B cell (primary cell): Measurements from ENCODE around the gene DCTN5. TPM values are rescaled to one million over a fixed set of nuclear protein-coding genes. Genes with fewer than 3 reads are reported as not detected.

Experiments used
- ATAC-seq: fragments of 200-7000 bp; cut with Tn5 transposase; one replicate; pipeline ENCODE4 v1.10.0; 2021; ENCODE audit warnings: low read depth, mild to moderate bottlenecking, moderate number of reproducible peaks, moderate library complexity
- CTCF ChIA-PET: fragments of 350-600 bp; sonication (Branson Sonifier 250); formaldehyde crosslinking; loops from one replicate; lab custom pipeline; 2021; ENCODE audit warnings: antibody characterized with exemption, inconsistent platforms; lab: Charles Lee
- POLR2A ChIA-PET: fragments of 350-600 bp; sonication (Branson Sonifier 250); formaldehyde crosslinking; loops from one replicate; lab custom pipeline; 2021; ENCODE audit warnings: antibody characterized with exemption; lab: Charles Lee
- DNase-seq: peaks from one replicate; pipeline ENCODE4 v3.0.0; 2013
- H2AFZ ChIP-seq: 2 replicates; pipeline ENCODE4 v1.6.1; 2012; ENCODE audit warnings: mild to moderate bottlenecking, low read depth, low read length; ENCODE audit not compliant: insufficient read depth, poor library complexity, severe bottlenecking
- H3K27ac ChIP-seq, 2 donors: 1 replicate in 1 of 2; 2 replicates in 1 of 2; pipeline ENCODE4 v1.5.1; 2012 to 2013; ENCODE audit warnings: low read length in 2 of 2, mild to moderate bottlenecking in 2 of 2, moderate library complexity in 1 of 2
- H3K27me3 ChIP-seq, 4 experiments: fragments of 200-600 bp in 1 of 4; sonication (generic) in 1 of 4; replicated peaks in 1 of 4; 1 replicate in 2 of 4; 2 replicates in 2 of 4; pipeline versions ENCODE4 v1.6.1 to v1.7.0; 2013 to 2016; ENCODE audit warnings: low read length in 3 of 4, mild to moderate bottlenecking in 2 of 4, mixed read lengths in 1 of 4, moderate library complexity in 1 of 4; ENCODE audit not compliant: insufficient read depth in 4 of 4, control insufficient read depth in 3 of 4; ENCODE audit errors: control extremely low read depth in 1 of 4
- H3K36me3 ChIP-seq, 2 experiments: replicated peaks in 1 of 2; 1 replicate in 1 of 2; 2 replicates in 1 of 2; pipeline versions ENCODE4 v1.6.1 to v1.7.1; 2013; ENCODE audit warnings: low read length in 1 of 2; ENCODE audit not compliant: insufficient read depth in 2 of 2, control insufficient read depth in 1 of 2; ENCODE audit errors: control extremely low read depth in 1 of 2, extremely low read depth in 1 of 2
- H3K4me1 ChIP-seq, 2 donors: fragments of 200-600 bp in 1 of 2; sonication (generic) in 1 of 2; 1 replicate in 1 of 2; 2 replicates in 1 of 2; pipeline versions ENCODE4 v1.5.1 to v1.6.1; 2013 to 2017; ENCODE audit warnings: low read length in 2 of 2; ENCODE audit not compliant: control insufficient read depth in 2 of 2, insufficient read depth in 2 of 2
- H3K4me2 ChIP-seq: replicated peaks from 2 replicates; pipeline ENCODE3; 2012; ENCODE audit warnings: mild to moderate bottlenecking, low read depth, low read length; ENCODE audit not compliant: poor library complexity, severe bottlenecking
- H3K4me3 ChIP-seq, 5 experiments: fragments of 200-600 bp in 1 of 5; sonication (generic) in 1 of 5; 1 replicate in 3 of 5; 2 replicates in 2 of 5; pipeline versions ENCODE4 v1.5.1 to v1.7.0; 2011 to 2016; ENCODE audit warnings: low read length in 4 of 5, mild to moderate bottlenecking in 4 of 5, low read depth in 2 of 5, control low read depth in 1 of 5, moderate library complexity in 1 of 5; ENCODE audit not compliant: insufficient read depth in 1 of 5; ENCODE audit errors: control extremely low read depth in 1 of 5, extremely low read depth in 1 of 5
- H3K79me2 ChIP-seq: fragments of 200-600 bp; sonication (generic); one replicate; pipeline ENCODE4 v1.6.0; 2016; ENCODE audit warnings: low read length; ENCODE audit not compliant: control insufficient read depth, insufficient read depth
- H3K9ac ChIP-seq: fragments of 200-600 bp; sonication (generic); 2 replicates; pipeline ENCODE4 v1.6.1; 2017; ENCODE audit warnings: mild to moderate bottlenecking, low read length, moderate library complexity
- H3K9me3 ChIP-seq, 3 donors: one replicate each; pipeline versions ENCODE4 v1.6.1 to v1.7.1; 2013; ENCODE audit warnings: low read length in 2 of 3; ENCODE audit not compliant: control insufficient read depth in 2 of 3, insufficient read depth in 1 of 3; ENCODE audit errors: control extremely low read depth in 1 of 3
- H4K20me1 ChIP-seq: 2 replicates; pipeline ENCODE4 v1.6.0; 2012; ENCODE audit warnings: mild to moderate bottlenecking, low read length; ENCODE audit not compliant: insufficient read depth, control insufficient read depth, poor library complexity, severe bottlenecking
- H3K27ac Mint-ChIP-seq: one replicate; pipeline ENCODE4 v1.8.0; 2021; ENCODE audit warnings: mixed read lengths
- H3K27me3 Mint-ChIP-seq: one replicate; pipeline ENCODE4 v1.8.0; 2021; ENCODE audit warnings: mixed read lengths
- H3K4me1 Mint-ChIP-seq: one replicate; pipeline ENCODE4 v1.8.0; 2021; ENCODE audit warnings: mixed read lengths
- H3K4me3 Mint-ChIP-seq: one replicate; pipeline ENCODE4 v1.8.0; 2021; ENCODE audit warnings: mixed read lengths
- H3K9me3 Mint-ChIP-seq: one replicate; pipeline ENCODE4 v1.8.0; 2022; ENCODE audit warnings: mixed read lengths; ENCODE audit not compliant: insufficient read depth
- EZH2 ChIP-seq: IDR thresholded peaks from 2 replicates; pipeline ENCODE4 v1.6.1; 2012; ENCODE audit warnings: borderline replicate concordance, low read depth, mild to moderate bottlenecking, moderate library complexity, low read length; ENCODE audit not compliant: insufficient read depth, poor library complexity, severe bottlenecking
- WGBS: methylation state at CpG from one replicate; pipeline ENCODE4 v1.1.5; 2013; ENCODE audit warnings: missing lambda C conversion rate; ENCODE audit not compliant: insufficient coverage; 5-methylcytosine and 5-hydroxymethylcytosine counted together
- intact Hi-C: fragments of 100-400 bp; cut with micrococcal nuclease; formaldehyde crosslinking; loops from one replicate; pipeline ENCODE4 v1.10.0; 2022
- polyA plus RNA-seq: library from polyadenylated mRNA; depleted of rRNA; stranded (reverse); fragments of >200 nt; gene quantifications from 2 replicates; pipeline ENCODE4 v1.2.3, GENCODE V29; 2012
- total RNA-seq, 2 donors: library from RNA; stranded (reverse); fragments of 120-200 nt in 1 of 2; gene quantifications; 1 replicate in 1 of 2; 2 replicates in 1 of 2; pipeline versions ENCODE4 v1.2.3 to v1.2.4, GENCODE V29; 2013 to 2022
- TF ChIP-seq, protein P1 (sequence below): fragments of 200-600 bp; IDR thresholded peaks from one replicate; pipeline ENCODE4 v1.8.0; 2022; ENCODE audit warnings: antibody characterized with exemption, mild to moderate bottlenecking

Gene DCTN5
- total and polyA plus RNA-seq, 2 donors (not counting 1 experiment from before 2014, with no cell fraction given), result 22.4 to 58.3 TPM

DNA sequence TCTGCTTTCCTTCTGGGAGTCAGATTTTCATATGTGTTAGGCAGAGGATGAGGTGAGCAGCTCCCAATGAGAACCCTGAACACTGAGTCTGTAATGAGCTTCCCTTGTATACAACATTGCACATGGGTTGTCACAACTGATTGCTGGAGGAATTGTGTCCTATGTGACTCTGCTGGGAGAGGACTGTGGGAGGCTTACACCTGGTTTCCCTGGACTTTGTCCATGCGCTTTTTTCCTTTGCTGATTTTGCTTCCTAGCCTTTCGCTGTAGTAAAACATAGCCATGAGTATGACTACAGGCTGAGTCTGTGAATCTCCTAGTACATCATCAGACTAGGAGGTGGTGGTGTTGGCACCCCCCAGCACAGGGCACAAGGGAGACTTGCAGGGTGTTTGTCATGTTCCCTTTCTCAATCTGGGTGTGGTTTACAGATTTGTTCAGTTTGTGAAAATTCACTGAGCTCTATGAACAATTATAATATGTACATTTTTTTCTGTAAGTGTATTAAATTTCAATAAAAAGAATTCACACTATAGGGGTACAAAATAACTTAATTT, 35.7 kb downstream of the DCTN5 start:
- DNase-seq (no peak), ATAC-seq (no peak)
- POLR2A ChIA-PET, result interaction anchor here (0.7 kb wide), 1 partner anchor 22 kb away, joined by 3 read pairs; no protein-coding TSS in a partner anchor
- Mint-ChIP-seq H3K4me1 (peaks cover 17% of the 10 kb centered on the region), H3K27ac (no peak overlapping the region), H3K9me3 (no peaks in the 10 kb centered on the region), H3K27me3 (no peaks in the 10 kb centered on the region), H3K4me3 (no peak overlapping the region)
- TF ChIP-seq, protein P1, sequence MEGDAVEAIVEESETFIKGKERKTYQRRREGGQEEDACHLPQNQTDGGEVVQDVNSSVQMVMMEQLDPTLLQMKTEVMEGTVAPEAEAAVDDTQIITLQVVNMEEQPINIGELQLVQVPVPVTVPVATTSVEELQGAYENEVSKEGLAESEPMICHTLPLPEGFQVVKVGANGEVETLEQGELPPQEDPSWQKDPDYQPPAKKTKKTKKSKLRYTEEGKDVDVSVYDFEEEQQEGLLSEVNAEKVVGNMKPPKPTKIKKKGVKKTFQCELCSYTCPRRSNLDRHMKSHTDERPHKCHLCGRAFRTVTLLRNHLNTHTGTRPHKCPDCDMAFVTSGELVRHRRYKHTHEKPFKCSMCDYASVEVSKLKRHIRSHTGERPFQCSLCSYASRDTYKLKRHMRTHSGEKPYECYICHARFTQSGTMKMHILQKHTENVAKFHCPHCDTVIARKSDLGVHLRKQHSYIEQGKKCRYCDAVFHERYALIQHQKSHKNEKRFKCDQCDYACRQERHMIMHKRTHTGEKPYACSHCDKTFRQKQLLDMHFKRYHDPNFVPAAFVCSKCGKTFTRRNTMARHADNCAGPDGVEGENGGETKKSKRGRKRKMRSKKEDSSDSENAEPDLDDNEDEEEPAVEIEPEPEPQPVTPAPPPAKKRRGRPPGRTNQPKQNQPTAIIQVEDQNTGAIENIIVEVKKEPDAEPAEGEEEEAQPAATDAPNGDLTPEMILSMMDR, result no peak
- no peak for TF ChIP-seq EZH2
- no peak overlapping the region for H3K27ac ChIP-seq
- H3K36me3 ChIP-seq, result peaks cover 0 to 7% of the 10 kb centered on the region in 2 experiments
- WGBS, result 100% methylated on average over 2 of the region's 2 CpGs
- H3K79me2 ChIP-seq, result peaks cover 19% of the 10 kb centered on the region
- no peak overlapping the region for H2AFZ ChIP-seq
- H3K9me3 ChIP-seq, result no peaks in the 10 kb centered on the region
- H3K27me3 ChIP-seq, result peaks cover 0 to 13% (median 3%) of the 10 kb centered on the region in 4 experiments
- no peak overlapping the region for H3K4me2 ChIP-seq
- CTCF ChIA-PET, result interaction anchor here (0.7 to 2.7 kb wide), 5 partner anchors 20 to 1014 kb away, joined by 3 to 9 read pairs (median 3); no protein-coding TSS in a partner anchor
- intact Hi-C loops, result no loop called here
- H3K4me3 ChIP-seq, result no peak overlapping the region
- H3K4me1 ChIP-seq, result peaks cover 12 to 15% of the 10 kb centered on the region in 2 donors
- no peak overlapping the region for H3K9ac ChIP-seq
- no peaks in the 10 kb centered on the region for H4K20me1 ChIP-seq
